Right lobe of liver (tissue), 4 donors: ENCODE results near the gene GATM.
"Not testable (repeated sequence)": the region's sequence is repeated elsewhere in the genome, so short reads cannot be mapped to it uniquely, and the experiment has no call there.

Experiments
- POLR2A ChIP-seq: fragments of 450-650 bp; IDR thresholded peaks from one replicate; pipeline ENCODE4 v1.6.1; 2017; ENCODE audit warnings: antibody characterized with exemption, mild to moderate bottlenecking
- TF ChIP-seq, protein P1 (sequence below), 4 donors: fragments of 200-600 bp in 3 of 4; fragments of 450-650 bp in 1 of 4; IDR thresholded peaks; one replicate each; pipeline versions ENCODE4 v1.5.1 to v1.8.0; 2016 to 2022; ENCODE audit warnings: antibody characterized with exemption in 4 of 4, mild to moderate bottlenecking in 2 of 4
- donor health status: DM: no; HTN: no; CAD: no.
- donor health status: DM: no; HTN: no; CAD: no.
- donor health status: DM: no; HTN: yes; CAD: no.

DNA sequence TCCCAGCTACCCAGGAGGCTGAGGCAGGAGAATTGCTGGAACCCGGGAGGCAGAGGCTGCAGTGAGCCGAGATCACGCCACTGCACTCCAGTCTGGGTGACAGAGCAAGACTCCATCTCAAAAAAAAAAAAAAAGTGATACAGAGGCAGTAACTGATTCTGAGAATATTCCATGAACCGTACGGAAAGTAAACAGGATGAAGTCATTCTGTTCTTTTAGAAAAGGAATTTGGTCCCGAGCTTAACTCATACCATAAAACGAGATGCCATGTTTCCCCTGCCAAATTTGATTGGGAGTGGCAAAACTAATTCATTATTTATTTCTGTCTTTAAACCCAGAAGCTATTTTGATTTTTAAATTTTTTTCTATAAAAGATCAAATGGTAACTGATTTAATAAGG is 11.1 kb downstream of the GATM start:
- TF ChIP-seq, protein P1, sequence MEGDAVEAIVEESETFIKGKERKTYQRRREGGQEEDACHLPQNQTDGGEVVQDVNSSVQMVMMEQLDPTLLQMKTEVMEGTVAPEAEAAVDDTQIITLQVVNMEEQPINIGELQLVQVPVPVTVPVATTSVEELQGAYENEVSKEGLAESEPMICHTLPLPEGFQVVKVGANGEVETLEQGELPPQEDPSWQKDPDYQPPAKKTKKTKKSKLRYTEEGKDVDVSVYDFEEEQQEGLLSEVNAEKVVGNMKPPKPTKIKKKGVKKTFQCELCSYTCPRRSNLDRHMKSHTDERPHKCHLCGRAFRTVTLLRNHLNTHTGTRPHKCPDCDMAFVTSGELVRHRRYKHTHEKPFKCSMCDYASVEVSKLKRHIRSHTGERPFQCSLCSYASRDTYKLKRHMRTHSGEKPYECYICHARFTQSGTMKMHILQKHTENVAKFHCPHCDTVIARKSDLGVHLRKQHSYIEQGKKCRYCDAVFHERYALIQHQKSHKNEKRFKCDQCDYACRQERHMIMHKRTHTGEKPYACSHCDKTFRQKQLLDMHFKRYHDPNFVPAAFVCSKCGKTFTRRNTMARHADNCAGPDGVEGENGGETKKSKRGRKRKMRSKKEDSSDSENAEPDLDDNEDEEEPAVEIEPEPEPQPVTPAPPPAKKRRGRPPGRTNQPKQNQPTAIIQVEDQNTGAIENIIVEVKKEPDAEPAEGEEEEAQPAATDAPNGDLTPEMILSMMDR (IDR thresholded peaks at IDR 0.05), result not testable (repeated sequence)
- not testable (repeated sequence) for TF ChIP-seq POLR2A
